ENCODE data around the gene NFASC.

GRCh38 chr1:204975021-204975420 lies 104.4 kb downstream of the NFASC start:
- no peak for TF ChIP-seq ZZZ3 (IDR thresholded peaks at IDR 0.05)
- TF ChIP-seq CTCF (IDR thresholded peaks at IDR 0.05 in 2 of 3, conservative IDR thresholded peaks at IDR 0.05 in 1 of 3; ENCODE audit: insufficient read depth in 2 of 3, low read depth in 1 of 3, low read length in 3 of 3), result no peak
- TF ChIP-seq, protein P1, sequence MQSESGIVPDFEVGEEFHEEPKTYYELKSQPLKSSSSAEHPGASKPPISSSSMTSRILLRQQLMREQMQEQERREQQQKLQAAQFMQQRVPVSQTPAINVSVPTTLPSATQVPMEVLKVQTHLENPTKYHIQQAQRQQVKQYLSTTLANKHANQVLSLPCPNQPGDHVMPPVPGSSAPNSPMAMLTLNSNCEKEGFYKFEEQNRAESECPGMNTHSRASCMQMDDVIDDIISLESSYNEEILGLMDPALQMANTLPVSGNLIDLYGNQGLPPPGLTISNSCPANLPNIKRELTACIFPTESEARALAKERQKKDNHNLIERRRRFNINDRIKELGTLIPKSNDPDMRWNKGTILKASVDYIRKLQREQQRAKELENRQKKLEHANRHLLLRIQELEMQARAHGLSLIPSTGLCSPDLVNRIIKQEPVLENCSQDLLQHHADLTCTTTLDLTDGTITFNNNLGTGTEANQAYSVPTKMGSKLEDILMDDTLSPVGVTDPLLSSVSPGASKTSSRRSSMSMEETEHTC (IDR thresholded peaks at IDR 0.05), result no peak
- TF ChIP-seq POLR2AphosphoS5 (IDR thresholded peaks at IDR 0.05; ENCODE audit: control insufficient read depth, insufficient read depth, low read depth, low read length), result no peak
- TF ChIP-seq BHLHE40 (IDR thresholded peaks at IDR 0.05; ENCODE audit: low read length), result no peak
- TF ChIP-seq ZNF140 (CRISPR knock-in tag; IDR thresholded peaks at IDR 0.05), result no peak
- TF ChIP-seq POLR2A (conservative IDR thresholded peaks at IDR 0.05), result no peak
- TF ChIP-seq FOXA3 (CRISPR knock-in tag; conservative IDR thresholded peaks at IDR 0.05 in 1 of 2, IDR thresholded peaks at IDR 0.05 in 1 of 2), result no peak
- no peak for TF ChIP-seq ATF2 (CRISPR knock-in tag; IDR thresholded peaks at IDR 0.05)
- no peak for TF ChIP-seq GATAD2A (IDR thresholded peaks at IDR 0.05)
- TF ChIP-seq NFATC3 (IDR thresholded peaks at IDR 0.05), result no peak

All from K562 (cell line).